GM18951 (cell line): Measurements from ENCODE around the gene RABAC1.

Experiments
- POLR2A ChIP-seq: IDR thresholded peaks from 4 replicates; pipeline ENCODE4 v1.6.1; 2011; ENCODE audit warnings: mild to moderate bottlenecking; ENCODE audit not compliant: insufficient read length, insufficient read depth; ENCODE audit errors: extremely low read depth
- in situ Hi-C: fragments of 300-500 bp; cut with MboI; formaldehyde crosslinking; loops from one replicate; pipeline ENCODE4 v1.12.0; 2022; ENCODE audit warnings: low sequenced_read_pairs, mixed read lengths, inconsistent platforms; ENCODE audit not compliant: unreplicated experiment

The RABAC1 gene, protein sequence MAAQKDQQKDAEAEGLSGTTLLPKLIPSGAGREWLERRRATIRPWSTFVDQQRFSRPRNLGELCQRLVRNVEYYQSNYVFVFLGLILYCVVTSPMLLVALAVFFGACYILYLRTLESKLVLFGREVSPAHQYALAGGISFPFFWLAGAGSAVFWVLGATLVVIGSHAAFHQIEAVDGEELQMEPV

DNA sequence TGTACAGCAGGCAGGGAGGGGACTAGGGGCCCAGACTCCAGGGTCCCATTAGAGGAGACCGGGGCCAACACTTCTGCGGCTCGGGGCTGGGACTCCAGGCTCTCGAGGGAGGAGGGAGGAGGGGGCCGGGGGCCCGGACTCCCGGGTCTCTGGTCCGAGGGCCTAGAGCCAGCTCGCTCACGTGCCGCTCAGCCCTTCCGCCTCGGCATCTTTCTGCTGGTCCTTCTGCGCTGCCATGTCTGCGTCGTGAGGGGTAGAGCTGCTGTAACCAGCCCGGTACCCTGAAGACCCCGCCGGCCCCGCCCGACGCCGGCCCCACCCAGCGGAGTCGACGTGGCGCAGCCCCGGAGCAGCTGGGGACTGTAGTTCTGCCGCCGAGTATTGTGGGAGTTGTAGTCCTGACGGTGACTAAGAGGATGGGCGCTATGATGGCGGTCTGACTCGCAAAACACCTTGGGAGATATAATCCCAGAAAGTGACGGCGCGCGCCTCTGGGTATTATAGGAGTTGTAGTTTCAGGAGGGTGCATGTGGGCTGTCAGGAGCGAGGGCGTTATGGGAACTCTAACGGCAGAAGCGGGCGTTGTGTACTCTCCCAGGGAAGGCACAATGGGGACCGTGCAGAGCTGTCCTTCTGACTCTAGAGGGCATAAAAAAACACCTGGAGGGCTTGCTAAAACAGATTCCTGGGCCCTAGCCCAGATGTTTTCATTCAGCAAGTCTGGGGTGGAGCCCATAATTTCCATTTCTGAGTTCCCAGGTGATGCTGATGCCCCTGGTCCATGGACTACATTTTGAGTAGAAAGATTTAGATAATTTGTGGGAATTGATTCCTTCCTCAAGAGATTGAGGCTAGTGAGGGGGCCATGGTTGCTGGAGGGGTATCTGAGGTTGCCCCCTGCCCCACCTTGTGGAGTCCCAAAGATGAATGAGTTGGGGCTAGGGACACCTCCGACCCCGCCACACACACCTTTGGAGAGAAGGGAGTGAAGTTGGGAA lies at the start of gene RABAC1:
RABAC1 (minus strand) TSS at position 266 of the 998 bp plus-strand sequence; CDS start at position 237, 29 bp downstream.
- in situ Hi-C loops, result no loop called here
- peak; percentile 56 for TF ChIP-seq POLR2A

DNA sequence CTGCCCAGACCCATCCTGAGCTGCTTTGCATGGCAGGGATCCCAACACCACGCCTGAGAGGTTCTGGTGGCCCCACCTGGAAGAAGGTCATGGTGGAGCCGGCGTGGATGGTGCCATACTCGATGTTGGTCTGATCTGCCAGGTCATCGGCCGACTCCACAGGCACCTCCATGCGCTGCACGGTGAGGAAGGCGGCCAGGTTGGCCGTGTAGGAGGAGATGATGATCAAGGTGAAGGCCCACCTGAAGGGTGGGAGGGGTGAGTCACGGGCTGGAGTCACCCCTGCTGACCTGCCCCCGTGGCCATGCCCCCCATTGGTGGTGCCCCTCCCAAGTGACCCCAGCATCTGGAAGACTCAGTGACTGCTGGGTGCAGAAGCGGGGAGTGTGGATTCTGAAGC lies 47.4 kb upstream of the RABAC1 start:
- in situ Hi-C loops, result no loop called here
- TF ChIP-seq POLR2A, result no peak

DNA sequence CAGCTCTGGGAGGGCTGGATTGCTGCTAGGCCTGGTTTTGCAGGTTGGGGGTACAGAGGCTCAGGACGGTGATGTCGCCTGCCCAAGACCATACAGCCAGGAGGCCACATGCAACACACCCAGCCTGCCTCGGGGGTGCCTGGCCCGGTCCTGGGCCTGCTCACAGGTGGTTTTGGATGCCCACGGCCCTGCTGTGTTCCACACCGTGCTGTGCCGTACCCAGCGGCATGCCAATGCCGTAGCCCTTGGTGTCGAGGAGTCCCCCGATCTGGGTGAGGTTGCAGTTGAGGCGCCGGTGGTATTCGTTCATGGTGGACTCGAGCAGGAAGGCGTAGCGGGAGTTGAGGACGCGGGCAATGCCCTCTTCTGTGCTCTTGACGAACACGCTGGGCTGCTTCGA lies 46.4 kb upstream of the RABAC1 start:
- TF ChIP-seq POLR2A, result no peak
- in situ Hi-C loops, result no loop called here

DNA sequence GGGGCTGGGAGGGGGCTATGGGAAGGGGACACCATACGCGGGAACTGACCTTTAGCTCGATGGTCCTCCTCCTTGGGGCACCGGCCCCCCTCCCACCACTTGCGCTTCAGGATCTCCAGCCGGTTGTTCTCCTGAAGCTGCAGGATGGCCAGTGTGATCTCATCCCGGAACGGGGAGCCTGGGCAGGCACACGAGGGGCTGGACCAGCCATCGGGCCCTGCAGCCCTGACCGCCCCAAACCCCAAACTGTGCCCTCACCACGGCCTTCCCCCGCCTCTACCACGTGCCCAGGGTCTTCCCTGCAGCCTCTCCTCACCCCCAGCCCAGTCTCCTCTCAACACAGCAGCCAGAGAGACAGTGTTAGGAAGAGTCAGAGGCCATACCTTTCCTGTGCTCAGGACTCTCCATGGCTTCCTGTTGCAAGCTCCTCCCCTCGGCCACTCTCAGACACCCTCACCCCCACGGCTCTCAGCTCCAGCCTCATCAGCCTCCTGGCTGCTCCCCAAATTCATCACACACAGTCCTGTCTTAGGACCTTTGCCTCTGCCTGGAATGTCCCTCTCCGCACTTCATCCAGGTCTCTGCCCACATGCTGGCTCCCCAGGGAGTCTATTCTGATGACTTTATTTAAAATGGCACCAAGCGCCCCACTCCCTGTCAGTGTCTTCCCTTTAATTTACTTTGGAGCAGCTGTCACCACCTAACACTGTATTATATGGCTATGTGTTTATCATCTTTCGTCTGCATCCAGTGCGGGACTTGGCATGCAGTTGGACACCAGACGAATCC lies 44.6 kb upstream of the RABAC1 start:
- no peak for TF ChIP-seq POLR2A
- in situ Hi-C loops, result no loop called here

DNA sequence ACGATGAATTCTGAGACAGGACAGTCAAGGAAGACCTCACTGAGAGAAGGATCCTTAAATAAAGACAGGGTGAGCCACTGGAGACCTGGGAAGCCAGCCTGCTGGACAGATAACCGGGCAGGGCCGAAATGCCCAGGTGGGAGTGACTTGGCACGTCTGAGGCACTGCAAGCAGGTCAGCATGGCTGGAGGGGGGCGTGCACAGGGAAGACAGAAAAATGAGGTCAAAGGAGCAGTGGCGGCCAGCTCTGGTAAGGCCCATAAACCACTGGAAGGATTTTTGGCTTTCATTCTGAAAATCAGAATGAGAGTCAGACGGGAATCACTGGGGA lies 40.7 kb upstream of the RABAC1 start:
- TF ChIP-seq POLR2A, result no peak
- in situ Hi-C loops, result no loop called here

DNA sequence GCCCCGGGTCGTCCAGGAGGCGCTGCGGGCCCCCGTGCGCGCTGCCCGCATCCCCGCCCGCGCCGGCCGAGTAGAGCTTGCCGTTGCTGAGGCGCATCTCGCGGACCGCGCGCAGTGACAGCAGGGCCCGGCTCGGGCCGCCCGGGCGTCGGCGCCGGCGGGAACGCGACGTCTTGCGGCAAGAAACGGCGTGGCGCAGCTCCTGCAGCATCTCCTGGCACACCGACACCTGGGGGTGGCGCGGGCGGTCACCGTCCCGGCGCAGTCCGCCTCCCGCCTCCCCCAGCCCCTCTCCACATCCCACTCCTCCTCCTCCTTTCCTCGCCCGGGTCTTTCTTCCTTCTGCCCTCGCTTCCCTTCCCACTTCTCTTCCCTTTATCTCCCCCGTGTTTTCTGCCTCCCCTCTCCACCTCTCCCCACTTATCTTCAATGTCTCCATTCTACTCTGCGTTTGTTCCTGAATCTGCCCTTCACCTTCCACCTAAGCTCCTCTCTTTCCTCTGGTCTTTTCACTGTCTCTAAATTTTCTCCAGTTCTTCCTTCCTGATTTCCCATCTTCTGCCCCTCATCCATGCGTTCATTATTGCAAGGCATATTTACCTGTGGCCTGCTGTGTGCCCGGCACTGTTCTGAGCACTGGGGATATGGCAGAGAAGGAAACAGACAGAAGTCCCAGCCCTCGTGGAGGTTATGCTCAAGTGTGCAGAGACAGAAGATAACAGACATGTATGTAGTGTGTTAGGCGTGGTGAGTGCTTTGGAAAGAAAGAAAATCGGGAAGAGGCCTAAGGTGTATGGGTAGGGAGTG lies 40.2 kb upstream of the RABAC1 start:
- TF ChIP-seq POLR2A, result no peak
- in situ Hi-C loops, result no loop called here

DNA sequence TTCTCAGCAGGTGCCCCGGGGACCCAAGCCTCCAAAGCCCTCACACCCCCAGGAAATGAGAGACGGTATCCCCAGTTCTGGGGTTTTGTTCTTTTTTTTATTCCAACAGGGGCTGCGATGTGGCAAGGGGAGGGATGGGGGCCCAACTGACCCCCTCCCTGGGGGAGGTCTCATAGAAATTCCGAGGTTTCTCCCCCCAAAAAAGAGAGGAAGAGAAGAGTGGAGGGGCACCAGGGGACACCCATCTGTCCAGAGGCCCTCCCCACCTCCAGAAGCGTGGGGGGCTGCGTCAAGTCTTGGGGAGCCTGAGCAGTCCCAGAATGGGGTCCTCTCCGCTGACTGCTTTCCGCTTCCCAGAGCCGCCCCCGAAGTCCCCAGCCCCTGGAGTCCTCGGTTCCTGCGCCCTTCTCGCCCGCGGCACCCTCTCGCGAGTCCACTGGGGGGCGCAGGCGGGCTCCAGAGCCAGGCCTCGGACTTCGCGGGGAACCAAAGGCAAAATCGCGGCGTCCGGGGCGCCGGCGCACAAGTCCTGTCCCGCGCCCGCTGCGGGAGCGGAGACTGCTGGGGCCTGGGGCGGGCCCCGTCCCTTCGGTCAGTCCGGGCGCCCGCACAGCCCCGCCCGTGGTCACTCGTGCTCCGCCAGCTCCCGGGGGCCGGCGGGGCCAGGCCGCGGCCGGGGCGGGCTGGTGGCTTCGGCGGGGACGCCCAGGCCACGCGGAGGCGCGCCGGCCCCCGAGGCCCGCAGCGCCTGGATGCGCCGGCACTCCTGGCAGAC lies 39.3 kb upstream of the RABAC1 start:
- in situ Hi-C loops, result no loop called here
- no peak for TF ChIP-seq POLR2A

DNA sequence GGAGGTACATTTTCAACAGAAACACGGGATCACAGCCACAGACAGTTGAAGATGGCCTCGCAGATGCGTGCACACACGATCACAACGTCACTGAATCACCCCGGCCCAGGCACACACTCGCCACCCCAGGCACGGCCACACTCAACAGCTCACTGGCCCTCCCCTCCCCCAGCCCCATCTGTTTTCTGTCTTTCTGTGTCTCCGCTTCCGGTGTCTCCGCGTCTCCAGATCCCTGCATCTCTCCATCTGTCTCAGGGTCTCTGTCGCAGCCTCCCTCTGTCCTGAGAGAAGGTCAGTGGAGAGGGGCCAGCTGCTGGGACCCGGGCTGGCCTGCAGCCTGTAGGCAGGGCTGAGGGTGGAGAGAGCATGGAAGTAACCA lies 38.7 kb upstream of the RABAC1 start:
- in situ Hi-C loops, result no loop called here
- TF ChIP-seq POLR2A, result no peak

DNA sequence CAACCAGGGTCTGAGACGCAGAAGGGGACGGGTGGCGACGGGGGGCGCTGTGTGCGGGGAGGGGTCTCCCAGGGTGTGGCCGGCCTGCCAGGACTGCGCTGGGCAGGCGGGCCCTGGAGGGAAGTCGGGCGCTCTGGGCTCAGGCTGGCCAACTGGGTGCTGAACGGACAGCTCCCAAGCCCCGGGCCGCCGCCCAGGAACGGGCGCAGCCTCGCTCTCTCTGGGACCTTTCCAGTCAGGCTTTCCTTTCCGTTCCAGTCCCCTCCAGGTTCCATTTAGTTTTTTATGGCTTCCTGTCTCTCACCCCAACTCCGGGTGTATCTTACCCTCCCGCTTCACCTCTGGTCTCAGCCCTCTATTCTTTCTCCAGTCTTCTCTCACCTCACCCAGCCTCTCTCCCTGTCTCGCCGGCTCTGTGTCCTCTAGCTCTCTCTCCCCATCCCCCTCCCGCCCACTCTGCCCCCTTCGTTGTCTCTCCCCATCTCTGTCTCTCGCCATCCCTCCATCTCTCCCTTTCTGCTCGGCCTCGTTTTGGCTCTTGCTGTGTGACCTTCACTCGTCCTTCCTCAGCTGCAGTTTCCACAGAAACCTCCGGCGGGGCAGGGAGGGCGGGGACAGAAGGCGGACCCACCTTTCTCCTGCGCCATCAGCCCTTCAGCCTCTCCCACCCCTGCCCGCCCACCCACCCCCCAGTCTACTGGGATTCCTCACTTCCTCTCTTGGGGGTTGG lies 38.2 kb upstream of the RABAC1 start:
- no peak for TF ChIP-seq POLR2A
- in situ Hi-C loops, result no loop called here

DNA sequence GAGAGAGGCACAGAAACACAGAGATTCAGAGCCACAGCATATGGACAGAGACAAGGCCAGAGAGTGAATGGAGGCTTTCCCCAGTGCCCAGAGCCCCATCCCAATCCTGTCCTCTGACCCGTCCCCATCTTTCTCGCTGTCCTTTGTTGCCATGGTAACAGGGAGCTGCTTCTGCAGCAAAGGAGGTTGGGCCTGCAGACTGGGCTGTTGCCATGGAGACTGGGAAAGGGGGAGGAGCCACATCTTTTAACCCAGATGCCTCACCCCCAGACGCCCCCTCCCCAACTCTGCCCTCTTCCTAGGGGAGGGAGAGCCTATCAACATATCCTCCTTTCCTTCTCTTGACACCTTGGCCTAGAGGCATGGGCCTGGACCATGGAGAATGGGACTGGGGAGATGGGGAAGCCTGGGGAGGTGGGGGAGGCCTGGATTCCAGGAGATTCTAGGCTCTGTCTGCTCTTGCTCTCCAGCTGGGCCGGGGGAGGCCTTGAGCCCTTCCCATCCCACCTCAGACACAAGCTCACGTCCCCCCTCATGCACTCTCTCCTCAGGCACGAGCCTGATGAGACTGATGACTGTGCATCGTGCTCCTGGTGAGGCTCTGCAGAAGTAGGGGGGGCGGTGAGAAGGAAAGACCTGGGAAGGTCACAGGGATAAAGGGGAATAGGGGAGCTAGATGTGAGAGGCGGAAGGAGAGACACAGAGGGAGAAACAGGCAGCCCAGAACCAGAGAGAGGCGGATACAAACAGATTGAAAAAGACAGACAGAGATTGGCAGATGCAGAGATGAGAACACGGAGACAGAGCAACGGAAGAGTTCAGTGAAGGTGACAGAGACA lies 37.1 kb upstream of the RABAC1 start:
- TF ChIP-seq POLR2A, result no peak

More for the DNA sequence above, 37.1 kb upstream of the RABAC1 start:
- in situ Hi-C loops, result no loop called here
